Measurements from ENCODE around the gene CAMTA1. TPM values are rescaled to one million over a fixed set of nuclear protein-coding genes. Genes with fewer than 3 reads are reported as not detected.

CAMTA1 gene
- total and polyA plus RNA-seq, 9 of the 15 experiments (the other 6 are each of a cell fraction or from before 2014, with no cell fraction given), result 43.9 to 161 (median 65.9) TPM

DNA sequence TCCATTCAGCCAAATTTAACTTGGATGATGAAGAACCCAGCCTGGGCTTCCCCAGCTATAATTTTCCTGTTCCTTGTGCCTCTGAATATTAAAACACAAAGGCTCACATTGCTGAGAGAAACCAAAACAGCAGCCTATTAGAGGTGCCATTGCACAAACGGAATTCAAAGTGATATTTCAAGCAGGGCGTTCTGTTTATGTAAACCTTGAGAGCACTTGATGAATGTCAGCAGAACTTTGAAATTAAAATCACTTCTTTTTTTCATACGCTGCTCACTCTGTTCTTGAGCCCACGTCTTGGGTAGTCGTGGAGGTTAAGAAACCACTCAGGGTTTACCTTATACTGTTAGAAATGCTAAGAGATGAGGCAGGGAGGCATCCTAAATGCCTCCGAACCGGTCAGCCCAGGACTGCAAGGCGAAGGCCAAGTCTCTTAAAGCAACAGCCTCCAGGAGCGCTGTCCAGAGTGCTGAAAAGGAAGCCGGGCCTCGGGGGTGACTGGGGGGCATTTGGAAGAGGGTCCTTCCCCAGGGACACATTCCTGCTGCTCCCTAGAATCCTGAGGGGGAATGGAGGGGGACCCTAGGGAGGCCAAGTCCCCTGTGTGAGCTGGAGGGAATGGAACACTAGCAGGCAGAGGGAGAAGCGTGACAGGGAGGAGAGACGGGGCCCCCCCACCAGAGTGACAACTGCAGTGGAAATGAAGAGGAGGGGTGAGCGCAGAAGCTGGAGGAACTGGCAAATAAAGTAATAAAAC is 831.0 kb downstream of the CAMTA1 start (continued):
- TF ChIP-seq RBM22 (IDR thresholded peaks at IDR 0.05; ENCODE audit: low read depth, low read length, poor library complexity, severe bottlenecking) (no peak), ZNF644 (tag; IDR thresholded peaks at IDR 0.05; ENCODE audit: low read depth) (0 out of 2 replicates have a peak, but pooled peaks have one; percentile 38), ZNF184 (CRISPR knock-in tag; IDR thresholded peaks at IDR 0.05) (no peak), KLF1 (tag; IDR thresholded peaks at IDR 0.05) (no peak), USF2 (CRISPR knock-in tag; IDR thresholded peaks at IDR 0.05) (no peak), CGGBP1 (CRISPR knock-in tag; IDR thresholded peaks at IDR 0.05) (no peak), CHAMP1 (IDR thresholded peaks at IDR 0.05) (no peak), THAP7 (CRISPR knock-in tag; IDR thresholded peaks at IDR 0.05) (no peak), MAFK (IDR thresholded peaks at IDR 0.05; ENCODE audit: low read length) (no peak), ILF3 (IDR thresholded peaks at IDR 0.05; ENCODE audit: borderline replicate concordance) (no peak), HDAC2 (IDR thresholded peaks at IDR 0.05) (peak; percentile 27; the same call in 1 of the 2 replicates), NCOR1 (IDR thresholded peaks at IDR 0.05) (no peak), ZNF347 (CRISPR knock-in tag; IDR thresholded peaks at IDR 0.05; ENCODE audit: low read depth) (no peak), MTF1 (CRISPR knock-in tag; IDR thresholded peaks at IDR 0.05; ENCODE audit: borderline replicate concordance) (no peak), HIVEP1 (CRISPR knock-in tag; IDR thresholded peaks at IDR 0.05) (no peak), ZBTB11 (CRISPR knock-in tag; IDR thresholded peaks at IDR 0.05) (0 out of 6 replicates have a peak, but pooled peaks of 1 of the 3 experiments have one; percentile 25), ZNF766 (CRISPR knock-in tag; conservative IDR thresholded peaks at IDR 0.05) (peak; percentile 60; the same call in 1 of the 2 replicates), SAFB2 (IDR thresholded peaks at IDR 0.05; ENCODE audit: borderline replicate concordance, low read depth, low read length, severe bottlenecking) (no peak), PHF21A (IDR thresholded peaks at IDR 0.05; ENCODE audit: borderline replicate concordance, low read depth) (no peak), PHF20 (IDR thresholded peaks at IDR 0.05; ENCODE audit: partially characterized antibody) (no peak)
